Germinal center (tissue), 1 donor: ENCODE data around the gene MLLT10.
A peak's percentile ranks its signal among the peaks of the same experiment; 100 is the strongest.

Experiments used
- DNase-seq: peaks from one replicate; pipeline ENCODE4 v3.0.0; 2012; ENCODE audit warnings: mixed read lengths, low spot score

Gene MLLT10

DNA sequence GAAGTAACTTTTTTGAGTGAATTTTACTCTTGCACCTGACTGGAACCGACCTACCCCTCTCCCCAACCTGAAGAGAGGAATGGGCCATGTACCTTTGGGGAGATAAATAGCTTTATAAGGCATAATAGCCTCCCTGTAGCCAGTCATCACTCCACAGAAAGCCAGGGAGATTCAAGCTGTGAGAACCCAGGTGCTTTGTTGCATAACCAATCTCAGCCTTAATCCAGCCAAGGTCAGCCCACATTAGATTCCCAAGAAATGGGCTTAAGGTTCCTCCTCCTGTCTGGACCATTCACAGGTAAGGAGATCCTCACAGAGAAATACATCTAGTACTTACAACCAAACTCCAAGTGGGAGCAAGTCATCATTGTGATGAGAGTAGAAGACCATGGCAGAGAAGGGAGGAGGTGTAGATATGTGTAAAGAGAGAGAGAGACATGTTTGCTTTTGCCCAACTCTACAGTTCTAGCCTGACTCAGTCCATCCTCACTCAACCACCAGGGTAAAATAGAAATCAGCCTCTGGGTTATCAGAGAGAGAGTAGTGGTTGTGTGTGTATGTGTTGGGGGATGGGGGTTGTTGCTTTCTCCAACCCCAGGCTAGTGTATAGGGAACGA lies 32.2 kb upstream of the MLLT10 start:
- no peak for DNase-seq

DNA sequence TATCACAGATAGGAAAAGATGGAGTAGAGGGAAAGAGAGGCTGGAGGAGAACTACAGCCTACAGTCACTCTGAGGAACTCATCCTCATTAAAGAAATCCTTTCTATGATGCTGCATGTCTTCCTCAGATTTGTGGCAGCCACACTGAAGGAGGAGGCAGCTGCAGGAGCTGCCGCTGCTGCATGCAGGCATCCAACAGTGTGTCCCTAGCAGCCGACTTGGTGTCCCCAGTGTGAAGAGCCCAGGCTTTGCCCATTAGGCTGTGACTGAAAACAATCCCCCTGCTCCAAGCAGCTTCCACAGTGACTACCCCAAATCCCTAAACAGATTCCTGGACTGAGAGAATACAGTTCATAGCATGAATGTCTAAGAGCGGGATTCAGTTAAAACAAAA lies 31.7 kb upstream of the MLLT10 start:
- no peak for DNase-seq

DNA sequence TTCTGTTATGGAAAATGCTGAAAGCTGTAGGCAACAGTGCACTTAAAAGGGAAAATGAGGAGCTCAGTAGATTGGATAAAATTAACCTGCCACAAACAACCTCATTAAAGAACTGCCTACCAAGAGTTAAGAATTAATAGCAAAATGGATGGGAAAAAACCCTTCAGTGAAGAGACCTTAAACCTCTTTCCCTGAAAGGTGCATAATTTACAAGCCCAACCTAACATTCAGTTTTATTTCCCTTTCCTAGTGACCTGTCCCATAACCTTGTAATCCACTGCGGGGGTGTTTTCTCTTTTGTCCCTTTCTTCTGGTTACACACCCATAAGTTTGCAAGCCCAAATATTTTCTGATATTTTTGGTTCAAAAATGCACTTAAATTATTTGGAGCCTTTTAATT lies 30.5 kb upstream of the MLLT10 start:
- DNase-seq: no peak

DNA sequence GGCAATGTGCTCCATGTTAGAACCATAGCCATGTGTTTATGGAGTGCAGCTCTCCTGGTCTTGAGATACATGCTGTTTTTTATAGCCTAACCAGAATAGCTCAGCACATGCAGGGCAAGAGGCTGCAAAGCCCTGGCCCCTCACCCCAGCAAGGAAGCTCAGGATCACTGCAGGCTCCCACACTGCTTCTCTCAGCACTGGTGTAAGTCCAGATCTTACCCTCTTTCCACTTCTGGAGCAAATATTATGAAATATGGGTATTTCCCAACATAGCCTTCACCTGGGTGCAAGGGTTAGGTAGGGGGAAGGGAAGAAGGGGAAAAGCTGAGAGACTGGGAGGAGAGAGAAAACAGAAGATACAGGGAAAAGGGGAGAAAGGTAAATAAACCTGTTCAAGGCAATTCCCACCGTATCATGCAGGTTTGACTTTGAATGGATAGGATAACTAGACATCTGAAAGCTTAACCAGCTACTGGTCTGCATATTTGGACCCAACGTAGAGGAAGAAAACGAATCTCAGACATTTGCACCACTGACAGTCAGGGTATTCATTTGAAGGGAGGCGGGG lies 28.2 kb upstream of the MLLT10 start:
- no peak for DNase-seq

DNA sequence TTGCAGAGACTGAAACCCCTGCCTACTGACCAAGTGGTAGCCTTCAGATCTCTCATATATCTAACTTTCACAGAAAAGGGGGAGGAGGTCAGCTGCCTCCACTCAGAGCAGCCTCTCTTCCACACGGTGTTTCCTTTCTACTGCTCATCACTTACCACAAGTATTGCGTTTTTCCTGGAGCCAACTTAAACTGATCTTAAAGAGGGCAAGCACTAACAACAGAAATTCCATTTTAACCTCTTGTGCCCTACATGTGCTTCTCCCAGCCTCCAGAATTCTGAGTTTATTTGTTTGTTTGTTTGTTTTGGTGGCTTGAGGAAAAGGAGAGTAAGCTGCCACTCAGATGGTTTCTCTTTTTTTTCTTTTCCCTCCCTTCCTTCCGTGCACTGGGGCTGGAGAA lies 27.7 kb upstream of the MLLT10 start:
- no peak for DNase-seq

DNA sequence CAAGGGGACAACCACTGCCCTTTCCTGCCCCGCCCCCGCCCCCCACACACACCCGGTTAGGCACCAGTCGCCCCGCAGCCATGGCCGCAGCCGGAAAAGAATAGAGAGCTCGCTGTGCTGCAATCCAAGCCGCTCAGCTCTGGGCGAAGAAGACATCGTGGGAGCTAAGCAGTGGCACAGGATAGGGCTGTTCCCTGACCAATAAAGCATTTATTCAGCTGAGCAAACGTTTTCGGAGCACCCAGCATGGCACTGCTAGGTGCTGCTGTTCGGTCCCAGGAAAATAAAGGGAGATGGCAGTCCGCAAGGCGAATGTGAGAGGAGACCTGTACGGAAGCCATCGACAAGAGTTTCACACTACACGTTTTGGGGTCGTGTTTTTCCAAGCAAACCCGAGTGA lies 26.9 kb upstream of the MLLT10 start:
- no peak for DNase-seq

DNA sequence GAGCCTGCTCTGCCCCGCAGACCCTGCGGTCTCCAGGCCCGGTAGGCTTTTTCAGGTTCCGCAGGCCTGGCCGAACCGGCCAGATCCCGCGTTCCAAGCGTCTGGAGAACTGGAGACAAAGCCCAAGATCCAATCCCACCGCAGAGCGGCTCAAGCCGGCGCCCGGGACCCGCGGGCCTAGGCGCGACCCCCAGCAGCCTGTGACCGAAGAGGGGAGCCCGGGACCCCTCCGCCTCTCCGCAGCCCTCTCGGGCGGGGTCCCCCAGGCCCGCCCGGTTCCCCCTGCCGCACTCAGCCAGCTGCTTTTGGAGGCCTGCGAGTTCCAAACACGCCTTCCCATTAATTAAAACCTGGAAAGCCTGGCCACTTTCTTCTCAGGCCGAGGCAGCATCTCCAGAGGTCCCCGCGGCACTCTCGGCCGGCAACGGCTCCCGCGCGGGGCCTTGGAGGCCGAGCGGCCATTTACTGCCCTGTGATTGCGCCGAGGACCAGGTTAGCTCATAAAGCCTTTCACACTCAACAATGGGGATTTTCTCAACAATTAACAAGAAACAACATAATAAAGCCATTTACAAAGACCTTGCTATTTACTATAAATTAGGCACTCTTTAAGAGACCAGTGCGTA lies 25.2 kb upstream of the MLLT10 start:
- no peak for DNase-seq

DNA sequence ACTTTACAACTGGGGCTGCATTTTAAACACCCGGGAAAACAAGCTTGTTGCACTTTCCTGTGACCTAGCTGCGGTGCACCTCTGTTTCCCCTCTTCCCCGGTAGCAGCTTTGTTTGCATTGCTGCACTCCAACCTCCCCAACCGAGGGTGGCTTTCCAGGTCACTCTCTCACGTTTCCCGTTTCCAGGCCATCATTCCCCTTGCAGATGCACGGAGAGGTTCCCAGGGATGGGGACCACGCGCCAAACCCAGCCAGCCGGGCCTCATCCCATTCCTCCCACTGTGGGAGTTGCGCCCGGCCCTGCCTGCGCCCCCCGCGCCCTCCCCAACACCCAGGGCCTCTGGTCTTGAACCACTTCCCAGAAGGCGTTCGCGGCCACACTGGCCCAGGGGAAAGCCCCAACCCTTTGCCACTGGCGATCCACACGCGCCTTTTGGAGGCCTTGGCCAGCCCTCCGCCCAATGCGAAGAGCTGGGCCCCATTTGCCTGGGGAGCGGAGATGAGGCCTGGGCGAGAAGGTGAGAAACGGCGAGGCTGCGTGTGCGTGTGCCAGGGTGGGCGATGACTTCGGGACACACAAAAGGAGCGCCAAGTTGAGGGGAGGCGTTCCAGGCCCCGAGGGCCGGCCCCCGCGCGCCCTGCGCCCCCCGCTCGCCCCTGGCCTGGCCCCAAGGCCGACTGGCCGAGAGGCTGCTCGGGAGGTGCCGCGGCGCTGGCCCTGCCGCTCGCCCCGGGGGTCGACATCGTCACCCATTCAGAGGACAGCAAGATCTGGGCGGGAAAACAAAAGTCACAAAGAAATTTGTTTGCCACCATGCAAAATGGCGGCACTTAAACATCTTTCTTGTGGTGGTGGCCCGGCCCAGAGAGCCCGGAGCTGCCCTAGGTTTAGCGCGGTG lies 24.4 kb upstream of the MLLT10 start:
- DNase-seq: no peak

DNA sequence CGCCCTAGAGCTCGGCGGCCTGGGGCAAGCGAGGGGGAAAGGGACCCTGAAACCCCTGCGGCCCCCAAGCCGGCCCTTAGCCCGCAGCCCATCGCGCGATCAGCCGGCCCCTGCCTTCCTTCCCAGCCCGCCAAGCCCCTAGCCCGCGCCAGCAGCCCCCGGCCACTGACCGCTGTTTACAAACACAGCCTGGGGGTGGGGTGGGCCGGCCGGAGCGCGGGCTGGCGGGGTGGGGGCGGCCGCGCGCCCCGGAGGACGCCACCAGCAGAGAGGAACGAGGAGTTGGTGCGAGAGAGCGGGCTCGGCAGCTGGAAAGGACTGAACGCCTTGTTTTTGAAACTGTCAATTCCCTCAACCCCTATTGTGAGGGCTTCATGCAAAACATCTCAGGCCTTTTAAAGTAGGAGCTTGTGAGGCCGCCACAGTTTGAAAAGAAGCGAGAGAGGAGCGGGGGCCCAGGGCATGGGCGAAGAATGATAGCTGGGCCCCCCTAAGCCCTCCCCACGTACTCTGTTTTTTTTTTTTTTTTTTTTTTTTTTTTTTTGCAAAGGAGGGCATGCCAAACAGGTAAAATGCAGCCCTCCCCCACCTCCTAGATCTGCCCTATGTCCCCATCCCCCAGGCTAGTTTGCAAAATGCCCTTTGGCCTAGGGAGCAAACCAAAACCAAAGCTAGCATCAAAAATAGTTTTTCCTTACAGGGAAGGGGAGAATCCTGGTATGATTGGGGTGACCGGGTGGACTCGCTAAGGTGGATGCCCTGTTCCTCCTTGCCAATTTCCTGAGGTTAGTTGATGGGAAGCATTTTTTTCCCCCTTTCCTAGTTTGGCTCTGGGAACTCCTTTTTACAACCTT lies 23.6 kb upstream of the MLLT10 start:
- no peak for DNase-seq

DNA sequence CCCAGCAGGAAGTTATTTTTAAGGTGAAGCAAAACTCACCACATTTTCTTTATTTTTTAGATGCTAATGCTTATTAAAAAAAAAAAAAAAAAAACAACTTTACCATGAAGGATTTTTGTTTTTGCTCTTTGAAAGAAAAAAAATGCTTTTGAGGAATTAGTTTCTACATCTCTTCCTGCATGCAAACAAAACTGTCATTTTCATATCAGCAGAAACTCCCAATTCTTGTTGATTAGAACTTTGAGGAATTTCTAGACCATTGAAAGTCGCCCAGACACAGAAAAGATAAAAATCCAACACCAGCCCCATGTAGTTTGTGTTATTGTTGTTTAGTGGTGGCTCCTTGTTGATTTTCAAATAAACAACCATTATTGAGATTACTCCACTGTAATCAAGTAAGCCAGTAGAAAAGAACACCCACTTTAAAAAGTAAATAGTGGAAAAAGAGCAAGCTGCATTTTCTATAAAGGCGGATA lies 22.9 kb upstream of the MLLT10 start:
- DNase-seq: no peak

DNA sequence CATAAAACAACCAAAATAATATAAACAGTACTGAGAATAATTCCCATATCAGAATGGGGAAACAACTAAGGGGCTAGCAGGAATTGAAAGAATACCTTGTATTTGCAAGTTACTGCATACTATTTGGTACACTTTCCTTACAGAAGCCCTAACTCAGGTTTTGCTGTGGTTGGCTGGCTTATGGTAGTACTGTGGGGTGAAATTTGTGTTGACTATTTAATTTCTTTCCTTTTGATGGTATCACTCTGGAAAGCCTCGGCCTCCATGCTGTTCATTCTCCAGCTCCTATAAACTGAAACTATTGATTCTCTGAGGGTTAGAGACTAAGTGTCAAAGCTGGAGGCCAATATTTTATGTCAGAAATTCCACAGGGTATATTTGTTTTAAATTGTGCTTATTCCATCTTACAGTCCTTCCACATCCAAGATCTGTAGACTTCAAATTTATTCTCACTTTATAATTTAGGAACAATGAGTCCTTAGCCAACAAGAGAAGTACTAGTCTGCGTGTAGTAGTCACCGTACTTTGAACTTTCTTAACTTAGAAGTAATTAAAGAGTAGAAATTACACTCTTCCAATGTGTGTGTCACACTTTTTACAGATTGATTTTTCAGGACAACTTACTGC lies 22.0 kb upstream of the MLLT10 start:
- no peak for DNase-seq

DNA sequence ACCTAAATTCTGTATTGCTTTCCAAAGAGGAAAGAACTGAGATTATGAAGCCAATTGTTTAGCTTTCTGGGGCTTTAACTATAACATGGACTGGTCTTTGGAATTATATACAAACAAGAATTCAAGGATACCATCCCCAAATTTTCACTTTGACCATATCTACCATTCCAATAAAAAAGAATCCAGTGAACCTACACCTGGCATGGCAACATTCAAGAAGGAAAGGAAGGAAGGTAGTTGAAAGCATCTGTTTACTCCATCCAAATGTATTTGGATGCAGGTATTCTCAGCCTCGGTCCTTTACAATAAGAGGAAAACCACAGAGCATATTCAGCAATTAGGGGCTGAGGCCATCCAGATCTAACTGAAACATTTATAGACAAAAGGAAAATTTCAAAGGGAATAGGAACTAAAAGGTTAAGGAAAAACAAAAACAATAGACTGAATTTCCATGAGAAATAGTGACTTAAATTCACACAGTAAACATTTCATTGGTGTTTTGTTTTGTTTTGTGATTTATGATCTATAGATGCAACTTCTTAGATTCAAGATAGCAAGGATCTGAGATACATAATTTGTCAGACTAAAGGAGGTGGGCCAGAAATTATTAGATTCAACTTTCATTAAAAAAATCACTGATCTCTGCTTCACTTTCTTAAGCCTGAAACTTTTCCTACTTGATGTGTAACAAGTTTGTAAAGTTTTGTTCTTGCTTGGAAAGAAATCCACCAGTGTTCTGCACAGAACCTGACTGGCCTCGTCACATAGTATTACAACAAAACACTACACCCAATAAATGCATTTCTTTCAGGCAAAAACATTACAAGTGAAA lies 21.2 kb upstream of the MLLT10 start:
- no peak for DNase-seq

DNA sequence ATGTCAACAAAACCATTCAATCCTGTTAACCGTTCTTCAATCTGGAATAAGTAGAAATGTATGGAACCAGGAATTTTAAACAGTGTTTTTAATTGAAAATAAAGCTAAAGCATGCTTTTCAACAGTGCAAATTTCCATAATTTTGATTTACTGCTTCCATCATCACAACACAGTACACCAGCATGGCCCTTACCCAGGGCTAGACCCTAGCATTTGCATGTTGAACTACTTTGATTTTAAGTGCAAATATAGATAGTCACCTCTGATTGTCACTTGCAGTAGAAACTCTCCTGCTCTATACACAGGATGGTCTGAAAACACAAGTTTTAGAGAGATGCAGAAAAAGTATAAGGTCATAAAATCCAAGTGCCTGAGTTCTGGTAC lies 20.6 kb upstream of the MLLT10 start:
- DNase-seq: no peak

DNA sequence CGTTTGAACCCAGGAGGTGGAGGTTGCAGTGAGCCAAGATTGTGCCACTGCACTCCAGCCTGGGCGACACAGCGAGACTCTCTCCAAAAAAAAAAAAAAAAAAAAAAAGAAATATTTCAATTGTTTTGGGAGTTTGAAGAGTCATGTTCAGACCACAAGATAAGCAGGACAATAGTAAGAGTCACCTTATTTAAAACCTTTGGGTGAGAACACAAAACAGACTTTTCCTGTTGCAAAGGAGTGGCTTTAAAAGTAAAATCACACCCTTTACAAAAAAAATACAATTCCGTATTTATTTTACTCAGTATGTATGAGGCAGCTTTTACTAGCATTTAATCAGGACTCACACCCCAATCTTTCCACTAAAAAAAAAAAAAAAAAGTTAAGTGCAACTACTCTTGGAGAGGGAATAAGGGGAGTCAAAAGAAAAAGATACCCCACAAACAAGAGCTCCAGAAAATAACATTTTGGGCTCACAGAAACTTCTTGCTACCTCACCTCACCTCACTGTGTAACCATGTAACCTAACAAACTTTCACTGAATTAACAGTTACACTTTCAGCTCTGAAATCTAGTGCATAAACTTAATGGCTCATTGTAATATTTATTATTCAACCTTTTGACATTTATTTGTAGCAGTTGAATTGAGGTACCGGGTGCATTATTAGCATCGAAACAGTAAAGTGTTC lies 19.8 kb upstream of the MLLT10 start:
- no peak for DNase-seq

DNA sequence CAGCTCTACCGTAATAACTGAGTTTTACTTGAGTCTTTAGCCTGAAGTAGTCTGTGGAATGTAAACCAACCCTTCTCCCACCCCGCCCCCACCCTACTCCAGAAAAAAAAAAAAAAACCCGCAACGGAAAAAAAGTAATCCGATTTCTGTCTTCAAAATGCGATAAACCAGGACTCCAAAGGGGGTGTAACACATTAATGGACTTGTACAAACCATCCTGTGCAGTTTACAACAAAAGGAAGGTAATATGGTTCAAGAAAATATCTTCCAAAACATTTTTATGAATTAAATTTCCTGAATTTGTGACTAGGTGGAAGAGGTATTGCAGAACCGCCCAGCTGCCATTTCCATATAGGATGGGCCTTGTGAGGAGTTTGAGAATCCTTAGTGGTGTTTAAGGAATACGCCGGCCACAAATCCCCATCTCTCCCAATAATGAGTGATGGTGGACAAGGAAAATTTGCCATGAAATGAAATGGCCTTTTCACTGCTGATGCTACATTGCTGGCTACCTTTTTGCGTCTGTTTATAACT lies 19.1 kb upstream of the MLLT10 start:
- DNase-seq: no peak

DNA sequence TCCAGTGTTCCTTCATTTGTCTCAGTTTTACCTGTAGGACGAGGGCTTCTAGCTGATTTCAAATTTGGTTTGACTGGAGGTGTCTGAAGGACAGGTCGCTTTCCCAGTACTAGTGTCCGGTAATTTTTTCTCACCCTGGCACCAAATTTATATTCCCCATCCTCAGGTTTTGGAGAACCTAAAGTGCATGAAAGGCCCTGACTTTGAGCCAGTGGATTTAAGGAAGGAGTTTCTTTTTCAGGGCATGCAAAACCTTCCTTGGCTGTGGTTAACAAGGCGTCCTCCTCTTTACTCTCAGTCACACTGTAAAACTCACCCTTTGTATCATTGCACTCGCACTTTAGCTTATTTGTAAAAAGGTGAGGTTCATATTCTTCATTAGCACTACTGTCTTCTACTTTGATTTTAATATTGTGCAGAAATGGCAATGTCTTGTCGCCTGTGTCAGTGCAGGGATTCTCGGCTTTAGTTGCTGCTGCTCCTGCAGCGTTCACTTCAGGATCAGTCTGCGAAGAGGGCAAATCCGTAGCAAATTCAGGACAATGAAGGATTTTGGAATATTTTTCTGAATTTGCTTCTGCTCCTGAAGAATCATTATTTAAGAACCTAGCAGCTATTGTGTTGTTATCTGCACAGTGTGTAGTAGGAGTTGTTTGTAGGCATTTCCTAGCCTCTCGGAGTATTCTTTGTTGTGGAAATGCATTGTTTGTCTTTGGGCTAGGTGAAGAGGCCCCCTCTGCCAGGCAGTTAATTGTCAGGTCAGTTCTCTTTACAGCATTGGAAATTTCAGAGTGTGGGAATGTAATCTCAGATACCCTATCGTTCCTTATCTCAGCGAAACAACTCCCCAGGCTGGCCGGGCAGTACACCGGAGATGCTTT lies 18.4 kb upstream of the MLLT10 start:
- DNase-seq: no peak

DNA sequence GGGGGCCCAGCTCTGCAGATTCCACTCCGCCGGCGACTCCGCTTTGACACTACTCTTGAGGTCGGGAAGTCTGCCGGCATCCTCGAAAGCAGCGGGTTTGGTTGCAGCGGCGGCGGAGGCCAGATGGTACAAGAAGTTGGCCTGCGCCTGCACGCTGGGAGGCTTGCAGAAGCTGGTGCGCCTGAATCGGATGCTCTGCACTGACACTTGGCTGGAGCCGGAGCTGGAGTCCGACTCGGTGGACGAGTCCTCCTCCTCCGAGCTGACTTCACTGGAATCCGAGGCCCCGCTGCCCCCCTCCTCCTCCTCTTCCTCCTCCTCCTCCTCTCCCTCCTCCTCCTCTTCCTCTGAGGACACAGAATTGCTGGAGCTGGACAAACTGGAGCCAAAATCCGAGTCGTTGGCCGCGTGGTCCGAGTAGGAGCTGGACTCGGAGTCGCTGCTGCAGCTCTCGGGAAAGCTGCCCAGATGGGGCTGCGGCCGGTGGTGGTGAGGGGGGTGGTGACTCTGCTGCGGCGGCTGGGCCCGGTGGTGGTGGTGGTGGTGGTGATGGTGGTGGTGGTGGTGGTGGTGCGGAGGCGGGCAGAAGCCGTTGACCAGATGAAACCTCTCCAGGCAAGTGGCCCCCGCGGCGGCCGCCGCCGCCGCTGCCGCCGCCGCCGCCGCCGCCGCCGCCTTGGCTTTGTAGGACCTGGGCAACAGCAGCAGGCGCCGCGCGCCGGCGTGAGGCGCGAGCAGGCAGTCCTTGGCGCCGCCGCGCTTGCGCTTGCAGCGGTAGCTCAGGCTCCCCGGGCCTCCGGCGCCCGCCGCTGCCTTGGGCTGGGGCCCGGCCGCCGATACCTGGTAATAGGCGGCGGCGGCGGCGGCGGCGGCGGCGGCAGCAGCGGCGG lies 17.5 kb upstream of the MLLT10 start:
- peak; percentile 61 for DNase-seq
